Measurements from ENCODE around the gene NRXN3. TPM values are rescaled to one million over a fixed set of nuclear protein-coding genes. Genes with fewer than 3 reads are reported as not detected.

Gene NRXN3
- total RNA-seq, 2 experiments from 2014 or later: not detected

DNA sequence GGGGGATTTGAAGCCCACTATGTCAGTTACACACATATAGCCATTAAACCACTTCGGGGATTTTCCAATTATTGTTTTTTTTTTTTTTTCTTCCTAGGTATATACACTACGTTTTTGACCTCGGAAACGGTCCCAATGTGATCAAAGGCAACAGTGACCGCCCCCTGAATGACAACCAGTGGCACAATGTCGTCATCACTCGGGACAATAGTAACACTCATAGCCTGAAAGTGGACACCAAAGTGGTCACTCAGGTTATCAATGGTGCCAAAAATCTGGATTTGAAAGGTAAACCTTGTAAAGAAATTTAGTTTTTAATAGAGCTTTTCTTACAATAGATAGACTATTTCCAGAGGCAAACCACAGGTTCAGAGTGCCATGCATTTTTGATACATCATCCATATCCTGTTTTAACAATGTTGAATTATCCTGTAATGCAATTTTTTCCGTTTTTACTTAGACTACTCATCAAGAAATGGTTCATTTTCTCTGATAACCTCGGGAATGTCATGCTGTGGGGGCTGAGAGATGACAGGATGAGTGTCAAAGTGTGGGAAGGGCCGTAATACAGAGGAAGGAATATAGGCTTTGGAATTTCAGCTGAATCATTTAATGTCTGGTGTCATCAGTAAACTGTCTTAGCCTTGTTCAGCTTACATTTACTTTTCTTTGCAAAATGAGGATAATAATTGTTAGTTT, 797.1 kb downstream of the NRXN3 start:
- ChIA-PET POLR2A (no interaction called here), CTCF (ENCODE audit: unreplicated experiment) (no interaction called here)
- Histone ChIP-seq H3K4me3 (ENCODE audit: low read depth, low read length, poor library complexity, severe bottlenecking) (no peak overlapping the region), H3K4me2 (ENCODE audit: low read length) (no peak overlapping the region), H3K79me2 (ENCODE audit: insufficient read depth, low read depth, low read length) (no peaks in the 10 kb centered on the region), H3K9me2 (ENCODE audit: insufficient read depth, low read length) (no peaks in the 10 kb centered on the region), H3K4me1 (ENCODE audit: insufficient read depth, low read length, poor library complexity, severe bottlenecking) (no peaks in the 10 kb centered on the region), H3K27ac (ENCODE audit: low read depth, low read length, poor library complexity, severe bottlenecking) (no peak overlapping the region), H2AFZ (ENCODE audit: low read length) (no peak overlapping the region), H3K9me3 (ENCODE audit: low read length) (no peaks in the 10 kb centered on the region), H3K36me3 (ENCODE audit: insufficient read depth, low read length) (no peaks in the 10 kb centered on the region), H4K20me1 (ENCODE audit: insufficient read depth, low read length) (no peaks in the 10 kb centered on the region)
- BruUV-seq (replicated peaks): no TSS peak
- DNase-seq (ENCODE audit: low spot score): no peak
- intact Hi-C loops (cut with micrococcal nuclease; ENCODE audit: unreplicated experiment): no loop called here
- no peak for TF ChIP-seq EZH2phosphoT487 (IDR thresholded peaks at IDR 0.05; ENCODE audit: borderline replicate concordance, low read depth, low read length)
- TF ChIP-seq, protein P1, sequence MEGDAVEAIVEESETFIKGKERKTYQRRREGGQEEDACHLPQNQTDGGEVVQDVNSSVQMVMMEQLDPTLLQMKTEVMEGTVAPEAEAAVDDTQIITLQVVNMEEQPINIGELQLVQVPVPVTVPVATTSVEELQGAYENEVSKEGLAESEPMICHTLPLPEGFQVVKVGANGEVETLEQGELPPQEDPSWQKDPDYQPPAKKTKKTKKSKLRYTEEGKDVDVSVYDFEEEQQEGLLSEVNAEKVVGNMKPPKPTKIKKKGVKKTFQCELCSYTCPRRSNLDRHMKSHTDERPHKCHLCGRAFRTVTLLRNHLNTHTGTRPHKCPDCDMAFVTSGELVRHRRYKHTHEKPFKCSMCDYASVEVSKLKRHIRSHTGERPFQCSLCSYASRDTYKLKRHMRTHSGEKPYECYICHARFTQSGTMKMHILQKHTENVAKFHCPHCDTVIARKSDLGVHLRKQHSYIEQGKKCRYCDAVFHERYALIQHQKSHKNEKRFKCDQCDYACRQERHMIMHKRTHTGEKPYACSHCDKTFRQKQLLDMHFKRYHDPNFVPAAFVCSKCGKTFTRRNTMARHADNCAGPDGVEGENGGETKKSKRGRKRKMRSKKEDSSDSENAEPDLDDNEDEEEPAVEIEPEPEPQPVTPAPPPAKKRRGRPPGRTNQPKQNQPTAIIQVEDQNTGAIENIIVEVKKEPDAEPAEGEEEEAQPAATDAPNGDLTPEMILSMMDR (conservative IDR thresholded peaks at IDR 0.05; ENCODE audit: low read length): no peak

DNA sequence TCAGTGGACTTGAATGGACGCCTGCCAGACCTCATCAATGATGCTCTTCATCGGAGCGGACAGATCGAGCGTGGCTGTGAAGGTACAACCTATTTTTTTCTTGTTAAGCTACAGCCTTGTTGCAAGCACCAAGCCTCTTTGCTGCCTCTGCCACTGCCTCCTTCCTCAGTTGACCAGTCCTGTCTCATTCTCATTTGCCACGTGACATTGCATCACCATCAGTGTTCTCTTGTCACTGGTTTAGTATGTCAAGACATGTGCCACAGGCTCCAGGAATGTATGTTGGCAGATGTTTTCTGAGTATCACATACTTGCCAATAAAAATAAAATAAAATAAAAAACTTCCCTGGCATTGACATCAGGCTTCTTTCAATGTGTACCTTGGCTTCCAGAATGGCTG, 798.1 kb downstream of the NRXN3 start:
- H2AFZ ChIP-seq (ENCODE audit: low read length): no peak overlapping the region
- TF ChIP-seq, protein P1 (conservative IDR thresholded peaks at IDR 0.05; ENCODE audit: low read length): no peak
- no peak for TF ChIP-seq EZH2phosphoT487 (IDR thresholded peaks at IDR 0.05; ENCODE audit: borderline replicate concordance, low read depth, low read length)
- ChIA-PET CTCF (ENCODE audit: unreplicated experiment) (no interaction called here), POLR2A (interaction anchor here (0.6 kb wide), 1 partner anchor 665 kb away, joined by 3 read pairs; no protein-coding TSS in a partner anchor)
- H3K4me1 ChIP-seq (ENCODE audit: insufficient read depth, low read length, poor library complexity, severe bottlenecking): no peaks in the 10 kb centered on the region
- H3K4me2 ChIP-seq (ENCODE audit: low read length): no peak overlapping the region
- no peak for DNase-seq (ENCODE audit: low spot score)
- intact Hi-C loops (cut with micrococcal nuclease; ENCODE audit: unreplicated experiment): no loop called here
- H3K9me3 ChIP-seq (ENCODE audit: low read length): no peaks in the 10 kb centered on the region
- H3K9me2 ChIP-seq (ENCODE audit: insufficient read depth, low read length): no peaks in the 10 kb centered on the region
- H3K79me2 ChIP-seq (ENCODE audit: insufficient read depth, low read depth, low read length): no peaks in the 10 kb centered on the region
- no peak overlapping the region for H3K4me3 ChIP-seq (ENCODE audit: low read depth, low read length, poor library complexity, severe bottlenecking)
- H3K36me3 ChIP-seq (ENCODE audit: insufficient read depth, low read length): no peaks in the 10 kb centered on the region
- H4K20me1 ChIP-seq (ENCODE audit: insufficient read depth, low read length): no peaks in the 10 kb centered on the region
- BruUV-seq (replicated peaks): no TSS peak
- no peak overlapping the region for H3K27ac ChIP-seq (ENCODE audit: low read depth, low read length, poor library complexity, severe bottlenecking)

DNA sequence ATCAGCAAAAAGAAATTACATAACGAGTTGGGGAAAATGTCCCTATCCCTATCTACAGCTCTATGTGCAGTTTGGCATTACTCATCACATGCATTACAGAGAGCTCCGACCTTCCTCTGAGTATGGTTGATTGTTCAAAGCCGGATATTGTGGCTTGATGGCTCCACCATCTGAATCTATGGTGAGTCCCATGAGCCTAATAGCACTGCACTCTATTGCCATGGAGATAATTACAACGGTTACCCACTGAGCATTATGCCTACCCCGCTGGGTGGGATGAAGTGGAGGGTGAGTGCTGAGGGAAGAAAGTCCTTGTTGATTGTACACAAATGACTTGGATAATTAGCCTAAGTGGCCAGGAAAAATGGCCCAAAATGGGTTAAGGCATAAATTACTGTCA, 800.5 kb downstream of the NRXN3 start:
- Histone ChIP-seq H3K4me3 (ENCODE audit: low read depth, low read length, poor library complexity, severe bottlenecking) (no peak overlapping the region), H2AFZ (ENCODE audit: low read length) (no peak overlapping the region), H4K20me1 (ENCODE audit: insufficient read depth, low read length) (no peaks in the 10 kb centered on the region), H3K4me1 (ENCODE audit: insufficient read depth, low read length, poor library complexity, severe bottlenecking) (no peaks in the 10 kb centered on the region), H3K36me3 (ENCODE audit: insufficient read depth, low read length) (no peaks in the 10 kb centered on the region), H3K79me2 (ENCODE audit: insufficient read depth, low read depth, low read length) (no peaks in the 10 kb centered on the region), H3K27ac (ENCODE audit: low read depth, low read length, poor library complexity, severe bottlenecking) (no peak overlapping the region), H3K9me3 (ENCODE audit: low read length) (no peaks in the 10 kb centered on the region), H3K9me2 (ENCODE audit: insufficient read depth, low read length) (no peaks in the 10 kb centered on the region), H3K4me2 (ENCODE audit: low read length) (no peak overlapping the region)
- TF ChIP-seq EZH2phosphoT487 (IDR thresholded peaks at IDR 0.05; ENCODE audit: borderline replicate concordance, low read depth, low read length): no peak
- TF ChIP-seq, protein P1 (conservative IDR thresholded peaks at IDR 0.05; ENCODE audit: low read length): no peak
- intact Hi-C loops (cut with micrococcal nuclease; ENCODE audit: unreplicated experiment): no loop called here
- no peak for DNase-seq (ENCODE audit: low spot score)
- POLR2A ChIA-PET: interaction anchor here (0.8 kb wide), 1 partner anchor 55 kb away, joined by 3 read pairs; no protein-coding TSS in a partner anchor
- BruUV-seq (replicated peaks): no TSS peak
- CTCF ChIA-PET (ENCODE audit: unreplicated experiment): no interaction called here
